GM12873 (cell line): Measurements from ENCODE around the gene NCOA5.

ENCODE experiments used
- CTCF ChIP-seq: IDR thresholded peaks from 2 replicates; pipeline ENCODE4 v1.5.1; 2012; ENCODE audit warnings: low read depth, mild to moderate bottlenecking, moderate library complexity, low read length, control low read depth; ENCODE audit not compliant: insufficient read depth; ENCODE audit errors: missing control alignments

The NCOA5 gene

GRCh38 chr20:46099491-46100287 lies 9.9 kb upstream of the NCOA5 start:
- peak; percentile 50 for TF ChIP-seq CTCF

GRCh38 chr20:46093531-46093930 lies 3.8 kb upstream of the NCOA5 start:
- no peak for TF ChIP-seq CTCF

- no peak for TF ChIP-seq CTCF
Observed at GRCh38 chr20:46089167-46089416, 670 bp downstream of the NCOA5 start.

- TF ChIP-seq CTCF = peak; percentile 24
Observed at GRCh38 chr20:46088409-46089166, 1.2 kb downstream of the NCOA5 start.

- TF ChIP-seq CTCF = peak; percentile 27
Observed at GRCh38 chr20:46087161-46087560, 2.6 kb downstream of the NCOA5 start.

GRCh38 chr20:46085179-46085851 lies 4.4 kb downstream of the NCOA5 start:
- TF ChIP-seq CTCF = no peak

- no peak for TF ChIP-seq CTCF
Observed at GRCh38 chr20:46084805-46085178, 5.0 kb downstream of the NCOA5 start.
